Liver (tissue), 9 donors: ENCODE results near the gene EEIG1. TPM values are rescaled to one million over a fixed set of nuclear protein-coding genes. Genes with fewer than 3 reads are reported as not detected.

Source experiments
- DNase-seq: peaks from one replicate; pipeline ENCODE4 v3.0.0-alpha.2; 2017; ENCODE audit warnings: low spot score
- H3K27ac ChIP-seq, 2 donors: one replicate each; pipeline ENCODE4 v1.7.0; 2013; ENCODE audit warnings: inconsistent platforms in 2 of 2, low read length in 2 of 2, control low read depth in 1 of 2, low read depth in 1 of 2, mild to moderate bottlenecking in 1 of 2
- H3K27me3 ChIP-seq, 4 donors: one replicate each; pipeline versions ENCODE4 v1.6.1 to v1.7.0; 2013; ENCODE audit warnings: low read length in 3 of 4, inconsistent platforms in 1 of 4, mild to moderate bottlenecking in 1 of 4, moderate library complexity in 1 of 4; ENCODE audit not compliant: control insufficient read depth in 4 of 4, insufficient read depth in 4 of 4
- H3K36me3 ChIP-seq, 4 donors: one replicate each; pipeline versions ENCODE4 v1.6.1 to v1.7.0; 2013; ENCODE audit warnings: low read length in 3 of 4, mild to moderate bottlenecking in 3 of 4, low read depth in 1 of 4, moderate library complexity in 1 of 4; ENCODE audit not compliant: control insufficient read depth in 4 of 4, insufficient read depth in 3 of 4
- H3K4me1 ChIP-seq, 4 donors: one replicate each; pipeline versions ENCODE4 v1.6.1 to v1.7.0; 2013; ENCODE audit warnings: low read length in 3 of 4, mild to moderate bottlenecking in 3 of 4, moderate library complexity in 1 of 4; ENCODE audit not compliant: control insufficient read depth in 4 of 4, insufficient read depth in 4 of 4
- H3K4me3 ChIP-seq, 3 donors: one replicate each; pipeline versions ENCODE4 v1.6.1 to v1.7.0; 2013; ENCODE audit warnings: low read length in 3 of 3, control low read depth in 1 of 3, low read depth in 1 of 3, mild to moderate bottlenecking in 1 of 3
- H3K9ac ChIP-seq, 2 donors: one replicate each; pipeline ENCODE4 v1.7.0; 2013; ENCODE audit warnings: low read length in 2 of 2, mild to moderate bottlenecking in 2 of 2, moderate library complexity in 2 of 2, control low read depth in 1 of 2, low read depth in 1 of 2
- H3K9me3 ChIP-seq, 4 donors: one replicate each; pipeline versions ENCODE4 v1.6.1 to v1.7.0; 2013; ENCODE audit warnings: low read length in 3 of 4; ENCODE audit not compliant: control insufficient read depth in 4 of 4
- EGR1 ChIP-seq, 2 donors: IDR thresholded peaks; 2 replicates each; pipeline ENCODE4 v1.6.1; 2016 to 2018; ENCODE audit warnings: antibody characterized with exemption in 2 of 2, low read depth in 2 of 2
- FOXA1 ChIP-seq: IDR thresholded peaks from 2 replicates; pipeline ENCODE4 v1.6.1; 2016; ENCODE audit warnings: antibody characterized with exemption
- HNF4A ChIP-seq, 2 donors: conservative IDR thresholded peaks; 2 replicates each; pipeline ENCODE4 v1.6.1; 2016; ENCODE audit warnings: antibody characterized with exemption in 2 of 2, mild to moderate bottlenecking in 2 of 2
- NR2F2 ChIP-seq: IDR thresholded peaks from 2 replicates; pipeline ENCODE4 v1.6.1; 2016; ENCODE audit warnings: antibody characterized with exemption
- RAD21 ChIP-seq, 2 donors: IDR thresholded peaks; 2 replicates each; pipeline ENCODE4 v1.6.1; 2016; ENCODE audit warnings: antibody characterized with exemption in 2 of 2, mild to moderate bottlenecking in 2 of 2
- RXRA ChIP-seq, 2 donors: IDR thresholded peaks; 2 replicates each; pipeline ENCODE4 v1.6.1; 2017 to 2018; ENCODE audit warnings: antibody characterized with exemption in 2 of 2, mild to moderate bottlenecking in 1 of 2
- SP1 ChIP-seq: IDR thresholded peaks from 2 replicates; pipeline ENCODE4 v1.6.1; 2018; ENCODE audit warnings: antibody characterized with exemption, mild to moderate bottlenecking
- YY1 ChIP-seq: IDR thresholded peaks from 2 replicates; pipeline ENCODE4 v1.6.1; 2016; ENCODE audit warnings: antibody characterized with exemption, mild to moderate bottlenecking
- WGBS: extraction: QIAGEN DNeasy Blood & Tissue Kit; methylation state at CpG from one replicate; pipeline ENCODE4 v1.1.7; 2013; 5-methylcytosine and 5-hydroxymethylcytosine counted together
- polyA plus RNA-seq, 2 donors: library from polyadenylated mRNA; stranded (reverse) in 1 of 2; unstranded in 1 of 2; fragments of 200-250 nt in 1 of 2; fragments of >200 nt in 1 of 2; fragmentation: Nextera tagmentation in 1 of 2; extraction: Ambion mirVana in 1 of 2; gene quantifications; one replicate each; pipeline versions ENCODE4 v1.2.1 to v1.2.3, GENCODE V29; 2013 to 2015
- total RNA-seq, 2 donors: library from RNA; depleted of rRNA; stranded (reverse); fragments of >200 nt; gene quantifications; one replicate each; pipeline ENCODE4 v1.2.3, GENCODE V29; 2014
- TF ChIP-seq, protein P1 (sequence below): fragments of 150-350 bp; IDR thresholded peaks from 2 replicates; pipeline ENCODE4 v1.5.1; 2017; ENCODE audit warnings: improper control_type of control experiment, low read depth, low read length; ENCODE audit not compliant: missing input control
- TF ChIP-seq, protein P2 (sequence below): IDR thresholded peaks from 2 replicates; pipeline ENCODE4 v1.6.1; 2016; ENCODE audit warnings: antibody characterized with exemption, mild to moderate bottlenecking
- TF ChIP-seq, protein P3 (sequence below): IDR thresholded peaks from 2 replicates; pipeline ENCODE4 v1.6.1; 2016; ENCODE audit warnings: antibody characterized with exemption
- donor health status: healthy.
- donor health status: healthy.
- donor health status: healthy.
- donor health status: healthy.
- donor health status: healthy.

The EEIG1 gene
- total and polyA plus RNA-seq, 4 donors, result 4.9 to 14.3 (median 8.9) TPM

DNA sequence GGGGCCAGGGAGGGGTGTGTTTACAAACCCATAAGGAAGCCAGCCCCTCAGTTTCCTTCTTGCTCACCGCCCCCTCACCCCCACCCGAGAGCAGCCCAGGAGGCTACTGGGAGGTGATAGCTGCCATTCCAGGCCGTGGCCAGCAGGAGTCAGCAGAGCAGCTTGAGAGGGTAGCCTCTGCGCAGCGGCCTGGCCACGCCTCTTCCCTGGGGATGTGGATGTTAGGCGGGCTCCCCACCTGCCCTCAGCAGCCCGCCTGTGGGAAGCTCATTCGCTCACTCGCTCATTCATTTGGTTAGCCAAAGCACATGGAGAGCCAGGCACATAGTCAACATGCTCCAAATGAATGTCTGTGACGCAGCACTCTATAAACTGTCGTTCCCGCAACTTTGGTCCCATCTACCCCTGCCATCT is 37.1 kb downstream of the EEIG1 start:
- TF ChIP-seq SP1, result no peak
- TF ChIP-seq, protein P1, sequence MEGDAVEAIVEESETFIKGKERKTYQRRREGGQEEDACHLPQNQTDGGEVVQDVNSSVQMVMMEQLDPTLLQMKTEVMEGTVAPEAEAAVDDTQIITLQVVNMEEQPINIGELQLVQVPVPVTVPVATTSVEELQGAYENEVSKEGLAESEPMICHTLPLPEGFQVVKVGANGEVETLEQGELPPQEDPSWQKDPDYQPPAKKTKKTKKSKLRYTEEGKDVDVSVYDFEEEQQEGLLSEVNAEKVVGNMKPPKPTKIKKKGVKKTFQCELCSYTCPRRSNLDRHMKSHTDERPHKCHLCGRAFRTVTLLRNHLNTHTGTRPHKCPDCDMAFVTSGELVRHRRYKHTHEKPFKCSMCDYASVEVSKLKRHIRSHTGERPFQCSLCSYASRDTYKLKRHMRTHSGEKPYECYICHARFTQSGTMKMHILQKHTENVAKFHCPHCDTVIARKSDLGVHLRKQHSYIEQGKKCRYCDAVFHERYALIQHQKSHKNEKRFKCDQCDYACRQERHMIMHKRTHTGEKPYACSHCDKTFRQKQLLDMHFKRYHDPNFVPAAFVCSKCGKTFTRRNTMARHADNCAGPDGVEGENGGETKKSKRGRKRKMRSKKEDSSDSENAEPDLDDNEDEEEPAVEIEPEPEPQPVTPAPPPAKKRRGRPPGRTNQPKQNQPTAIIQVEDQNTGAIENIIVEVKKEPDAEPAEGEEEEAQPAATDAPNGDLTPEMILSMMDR, result peak; percentile 76
- TF ChIP-seq RAD21 (IDR thresholded peaks at IDR 0.05), result peak; percentile 84 to 90
- TF ChIP-seq, protein P2, sequence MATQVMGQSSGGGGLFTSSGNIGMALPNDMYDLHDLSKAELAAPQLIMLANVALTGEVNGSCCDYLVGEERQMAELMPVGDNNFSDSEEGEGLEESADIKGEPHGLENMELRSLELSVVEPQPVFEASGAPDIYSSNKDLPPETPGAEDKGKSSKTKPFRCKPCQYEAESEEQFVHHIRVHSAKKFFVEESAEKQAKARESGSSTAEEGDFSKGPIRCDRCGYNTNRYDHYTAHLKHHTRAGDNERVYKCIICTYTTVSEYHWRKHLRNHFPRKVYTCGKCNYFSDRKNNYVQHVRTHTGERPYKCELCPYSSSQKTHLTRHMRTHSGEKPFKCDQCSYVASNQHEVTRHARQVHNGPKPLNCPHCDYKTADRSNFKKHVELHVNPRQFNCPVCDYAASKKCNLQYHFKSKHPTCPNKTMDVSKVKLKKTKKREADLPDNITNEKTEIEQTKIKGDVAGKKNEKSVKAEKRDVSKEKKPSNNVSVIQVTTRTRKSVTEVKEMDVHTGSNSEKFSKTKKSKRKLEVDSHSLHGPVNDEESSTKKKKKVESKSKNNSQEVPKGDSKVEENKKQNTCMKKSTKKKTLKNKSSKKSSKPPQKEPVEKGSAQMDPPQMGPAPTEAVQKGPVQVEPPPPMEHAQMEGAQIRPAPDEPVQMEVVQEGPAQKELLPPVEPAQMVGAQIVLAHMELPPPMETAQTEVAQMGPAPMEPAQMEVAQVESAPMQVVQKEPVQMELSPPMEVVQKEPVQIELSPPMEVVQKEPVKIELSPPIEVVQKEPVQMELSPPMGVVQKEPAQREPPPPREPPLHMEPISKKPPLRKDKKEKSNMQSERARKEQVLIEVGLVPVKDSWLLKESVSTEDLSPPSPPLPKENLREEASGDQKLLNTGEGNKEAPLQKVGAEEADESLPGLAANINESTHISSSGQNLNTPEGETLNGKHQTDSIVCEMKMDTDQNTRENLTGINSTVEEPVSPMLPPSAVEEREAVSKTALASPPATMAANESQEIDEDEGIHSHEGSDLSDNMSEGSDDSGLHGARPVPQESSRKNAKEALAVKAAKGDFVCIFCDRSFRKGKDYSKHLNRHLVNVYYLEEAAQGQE, result no peak
- TF ChIP-seq NR2F2, result no peak
- TF ChIP-seq FOXA1, result no peak
- Histone ChIP-seq H3K4me1 (no peaks in the 10 kb centered on the region), H3K4me3 (no peak overlapping the region), H3K9me3 (no peaks in the 10 kb centered on the region), H3K27ac (no peak overlapping the region), H3K36me3 (peaks cover 12 to 45% (median 14%) of the 10 kb centered on the region in 4 donors), H3K9ac (no peak overlapping the region), H3K27me3 (no peaks in the 10 kb centered on the region)
- DNase-seq, result peak; percentile 83
- 59% methylated on average over 13 of the region's 13 CpGs for WGBS

DNA sequence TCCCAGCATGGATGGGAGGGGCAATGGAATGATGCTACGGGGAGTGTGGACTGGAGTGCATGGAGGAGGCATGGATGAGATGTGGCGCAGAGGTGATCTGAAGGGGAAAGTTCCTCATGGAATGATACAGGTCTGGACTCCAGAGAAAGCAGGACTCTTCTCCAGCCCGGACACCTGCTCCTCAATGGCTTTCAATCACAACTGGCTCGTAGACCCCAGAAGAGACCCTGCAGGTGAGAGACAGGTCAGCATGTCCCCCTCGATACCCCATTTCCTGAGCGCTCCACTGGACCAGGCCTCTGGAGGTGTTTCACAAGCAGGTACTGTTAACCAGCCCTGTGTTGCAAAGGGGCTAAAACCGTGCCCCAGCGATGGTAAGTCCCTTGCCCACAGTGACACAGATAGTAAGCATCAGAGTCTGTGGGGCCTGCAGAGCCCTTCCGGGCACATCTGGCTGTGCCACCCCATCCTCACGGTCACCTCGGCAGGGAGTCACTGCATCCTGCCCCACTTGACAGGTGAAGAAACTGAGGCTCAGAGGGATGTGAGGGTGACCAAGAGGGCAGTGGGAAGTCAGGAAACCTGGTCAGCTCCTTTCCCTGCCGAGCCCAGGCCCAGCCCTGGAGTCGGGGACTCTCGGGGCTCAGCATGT is 37.7 kb downstream of the EEIG1 start:
- TF ChIP-seq, protein P3, sequence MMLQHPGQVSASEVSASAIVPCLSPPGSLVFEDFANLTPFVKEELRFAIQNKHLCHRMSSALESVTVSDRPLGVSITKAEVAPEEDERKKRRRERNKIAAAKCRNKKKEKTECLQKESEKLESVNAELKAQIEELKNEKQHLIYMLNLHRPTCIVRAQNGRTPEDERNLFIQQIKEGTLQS, result no peak
- TF ChIP-seq HNF4A (conservative IDR thresholded peaks at IDR 0.05), result no peak
- no peak for TF ChIP-seq RXRA (IDR thresholded peaks at IDR 0.05)
- no peak for TF ChIP-seq EGR1 (IDR thresholded peaks at IDR 0.05; ENCODE audit: low read depth in 2 of 2)
- TF ChIP-seq YY1, result no peak
- no peak for TF ChIP-seq NR2F2
- WGBS, result 85% methylated on average over 14 of the region's 14 CpGs
- no peak for DNase-seq
- no peak overlapping the region for H3K4me3 ChIP-seq
- no peak overlapping the region for H3K27ac ChIP-seq
- no peaks in the 10 kb centered on the region for H3K9me3 ChIP-seq
- H3K4me1 ChIP-seq, result peaks cover 0 to 4% (median 3%) of the 10 kb centered on the region in 4 donors
- no peaks in the 10 kb centered on the region for H3K27me3 ChIP-seq
- H3K9ac ChIP-seq, result no peak overlapping the region
- peaks cover 12 to 42% (median 14%) of the 10 kb centered on the region in 4 donors for H3K36me3 ChIP-seq
